Lower lobe of right lung (tissue), 2 donors: ENCODE measurements around the gene DCTN1. TPM values are rescaled to one million over a fixed set of nuclear protein-coding genes. Genes with fewer than 3 reads are reported as not detected.

Source experiments
- ATAC-seq, 2 donors: fragments of 200-7000 bp; cut with Tn5 transposase; one replicate each; pipeline ENCODE4 v1.9.1; 2020 to 2022; ENCODE audit warnings: mild to moderate bottlenecking in 2 of 2, moderate library complexity in 2 of 2
- DNase-seq: peaks from one replicate; pipeline ENCODE4 v3.0.0-alpha.2; 2020
- H3K27ac ChIP-seq: fragments of 200-600 bp; one replicate; pipeline ENCODE4 v1.8.0; 2022
- H3K27me3 ChIP-seq: fragments of 200-600 bp; one replicate; pipeline ENCODE4 v1.8.0; 2022; ENCODE audit warnings: low read depth
- H3K36me3 ChIP-seq: fragments of 200-600 bp; one replicate; pipeline ENCODE4 v1.8.0; 2022; ENCODE audit warnings: mild to moderate bottlenecking
- H3K4me1 ChIP-seq: fragments of 200-600 bp; one replicate; pipeline ENCODE4 v1.8.0; 2022
- H3K4me3 ChIP-seq: fragments of 200-600 bp; one replicate; pipeline ENCODE4 v1.8.0; 2022; ENCODE audit warnings: mild to moderate bottlenecking
- H3K9me3 ChIP-seq: fragments of 200-600 bp; one replicate; pipeline ENCODE4 v1.8.0; 2022
- intact Hi-C: fragments of 100-400 bp; cut with DNase I; formaldehyde crosslinking; loops from one replicate; pipeline ENCODE4 v1.11.0; 2022
- total RNA-seq: library from RNA; stranded (reverse); fragmentation: NEBNext Ultra II Directional; extraction: Animal tissue kit (Norgen Biotek cat#: 25700); gene quantifications from one replicate; pipeline ENCODE4 v1.2.1, GENCODE V29; 2021
- TF ChIP-seq, protein P1 (sequence below): fragments of 200-600 bp; IDR thresholded peaks from one replicate; pipeline ENCODE4 v1.8.0; 2022; ENCODE audit warnings: antibody characterized with exemption, mild to moderate bottlenecking
- donor health status: DM: no; HTN: yes; CAD: no; lungs with severe emphysema.

DCTN1 gene
- total RNA-seq, 1 donor from 2014 or later, result 142 TPM

GRCh38 chr2:74374509-74375205 lies 5.5 kb downstream of the DCTN1 start:
- intact Hi-C loops, result no loop called here
- ATAC-seq (peak; percentile 81 to 92), DNase-seq (peak; percentile 65)
- no peaks in the 10 kb centered on the region for H3K27me3 ChIP-seq
- peaks cover 22% of the 10 kb centered on the region for H3K4me1 ChIP-seq
- H3K4me3 ChIP-seq, result peak overlapping the region; percentile 27
- peak overlapping the region; percentile 31 for H3K27ac ChIP-seq
- TF ChIP-seq, protein P1, sequence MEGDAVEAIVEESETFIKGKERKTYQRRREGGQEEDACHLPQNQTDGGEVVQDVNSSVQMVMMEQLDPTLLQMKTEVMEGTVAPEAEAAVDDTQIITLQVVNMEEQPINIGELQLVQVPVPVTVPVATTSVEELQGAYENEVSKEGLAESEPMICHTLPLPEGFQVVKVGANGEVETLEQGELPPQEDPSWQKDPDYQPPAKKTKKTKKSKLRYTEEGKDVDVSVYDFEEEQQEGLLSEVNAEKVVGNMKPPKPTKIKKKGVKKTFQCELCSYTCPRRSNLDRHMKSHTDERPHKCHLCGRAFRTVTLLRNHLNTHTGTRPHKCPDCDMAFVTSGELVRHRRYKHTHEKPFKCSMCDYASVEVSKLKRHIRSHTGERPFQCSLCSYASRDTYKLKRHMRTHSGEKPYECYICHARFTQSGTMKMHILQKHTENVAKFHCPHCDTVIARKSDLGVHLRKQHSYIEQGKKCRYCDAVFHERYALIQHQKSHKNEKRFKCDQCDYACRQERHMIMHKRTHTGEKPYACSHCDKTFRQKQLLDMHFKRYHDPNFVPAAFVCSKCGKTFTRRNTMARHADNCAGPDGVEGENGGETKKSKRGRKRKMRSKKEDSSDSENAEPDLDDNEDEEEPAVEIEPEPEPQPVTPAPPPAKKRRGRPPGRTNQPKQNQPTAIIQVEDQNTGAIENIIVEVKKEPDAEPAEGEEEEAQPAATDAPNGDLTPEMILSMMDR, result no peak
- H3K36me3 ChIP-seq, result peaks cover 60% of the 10 kb centered on the region
- H3K9me3 ChIP-seq, result no peaks in the 10 kb centered on the region

DNA sequence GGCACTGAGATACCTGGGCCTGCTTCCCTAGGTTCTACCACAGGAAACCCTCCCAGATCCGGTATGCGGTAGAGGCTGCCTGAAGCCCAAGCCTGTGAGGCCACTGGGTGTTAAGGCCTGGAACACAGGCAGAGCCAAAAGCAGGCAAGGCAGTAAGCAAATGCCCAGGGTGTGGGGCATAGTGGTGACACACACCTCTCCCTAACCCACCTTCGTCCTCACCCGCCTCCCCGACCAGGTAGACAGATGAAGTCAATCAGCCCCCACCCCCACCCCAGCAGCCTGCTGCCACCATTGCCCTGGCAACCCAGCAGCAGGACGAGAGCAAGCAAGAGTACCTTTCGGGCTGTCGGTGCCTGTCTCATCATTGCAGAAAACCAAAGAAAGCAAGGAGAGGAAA lies 6.1 kb downstream of the DCTN1 start:
- TF ChIP-seq, protein P1, result no peak
- H3K27ac ChIP-seq, result peak overlapping the region; percentile 31
- H3K4me1 ChIP-seq, result peaks cover 15% of the 10 kb centered on the region
- no peaks in the 10 kb centered on the region for H3K27me3 ChIP-seq
- peaks cover 67% of the 10 kb centered on the region for H3K36me3 ChIP-seq
- intact Hi-C loops, result no loop called here
- H3K4me3 ChIP-seq, result peak overlapping the region; percentile 27
- DNase-seq, result no peak
- ATAC-seq, result peak in 1 of 2 donors; percentile 25
- no peaks in the 10 kb centered on the region for H3K9me3 ChIP-seq

DNA sequence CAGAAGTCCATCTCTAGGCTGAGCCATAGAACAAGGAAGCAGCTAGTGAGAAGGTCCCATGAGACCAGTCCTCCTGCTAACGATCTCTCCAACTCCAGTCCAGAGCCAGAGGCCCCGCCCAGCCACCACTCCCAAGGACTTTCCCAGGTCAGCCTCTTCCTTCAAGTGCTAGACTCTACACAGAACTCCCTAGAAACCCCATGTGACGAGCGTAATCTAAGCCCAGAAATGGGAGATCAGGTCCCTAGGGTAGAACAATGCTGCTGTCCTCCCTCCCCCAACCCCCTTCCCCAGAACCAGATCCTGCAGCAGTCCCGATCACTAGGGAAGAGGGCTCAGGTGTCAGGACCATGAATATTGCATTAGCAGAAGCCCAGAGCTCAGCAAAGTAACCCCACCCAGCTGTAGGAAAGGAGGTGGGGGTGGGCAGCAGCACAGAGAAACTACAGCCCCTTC lies 6.9 kb downstream of the DCTN1 start:
- ATAC-seq (peak; percentile 78 to 84), DNase-seq (peak; percentile 75)
- Histone ChIP-seq H3K4me3 (no peak overlapping the region), H3K36me3 (peaks cover 74% of the 10 kb centered on the region), H3K27me3 (no peaks in the 10 kb centered on the region), H3K27ac (no peak overlapping the region), H3K9me3 (no peaks in the 10 kb centered on the region), H3K4me1 (peaks cover 15% of the 10 kb centered on the region)
- TF ChIP-seq, protein P1, result no peak
- intact Hi-C loops, result no loop called here

DNA sequence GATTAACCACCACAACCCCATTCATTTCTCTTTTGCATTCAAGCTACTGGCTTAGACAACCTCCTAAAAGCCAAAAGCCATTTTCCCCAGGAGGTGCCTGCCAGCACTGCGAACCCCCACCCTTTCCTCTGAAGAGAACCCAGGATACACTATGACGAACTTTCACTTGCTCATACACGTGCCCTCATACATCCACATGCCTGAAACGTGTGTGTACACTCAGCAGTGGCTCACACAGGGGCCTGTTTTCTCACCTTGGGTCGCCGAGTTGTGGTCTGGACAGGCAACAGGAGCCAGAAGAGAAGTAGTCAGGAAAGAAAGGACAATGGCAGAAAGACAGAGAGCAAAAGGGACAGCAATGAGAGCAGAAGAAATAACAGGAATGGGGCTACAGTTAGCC lies 7.4 kb downstream of the DCTN1 start:
- TF ChIP-seq, protein P1, result no peak
- DNase-seq (no peak), ATAC-seq (no peak)
- H3K27me3 ChIP-seq, result no peaks in the 10 kb centered on the region
- intact Hi-C loops, result no loop called here
- no peak overlapping the region for H3K4me3 ChIP-seq
- no peak overlapping the region for H3K27ac ChIP-seq
- H3K36me3 ChIP-seq, result peaks cover 76% of the 10 kb centered on the region
- H3K9me3 ChIP-seq, result no peaks in the 10 kb centered on the region
- H3K4me1 ChIP-seq, result peaks cover 15% of the 10 kb centered on the region

- Histone ChIP-seq H3K9me3 (no peaks in the 10 kb centered on the region), H3K4me3 (no peak overlapping the region), H3K27me3 (no peaks in the 10 kb centered on the region), H3K27ac (no peak overlapping the region), H3K4me1 (peaks cover 15% of the 10 kb centered on the region), H3K36me3 (peaks cover 76% of the 10 kb centered on the region)
- intact Hi-C loops, result no loop called here
- no peak for DNase-seq
- TF ChIP-seq, protein P1, result no peak
- ATAC-seq, result no peak
These were observed 8.7 kb downstream of the DCTN1 start for GRCh38 chr2:74371421-74371820.
